GM23338 (cell line): Measurements from ENCODE around the gene ARID4B. TPM values are rescaled to one million over a fixed set of nuclear protein-coding genes. Genes with fewer than 3 reads are reported as not detected.
A peak's percentile ranks its signal among the peaks of the same experiment; 100 is the strongest.

ENCODE experiments used
- ATAC-seq: fragments of 200-7000 bp; cut with Tn5 transposase; 3 replicates; pipeline ENCODE4 v1.9.1; 2020
- DNase-seq: peaks from one replicate; pipeline ENCODE4 v3.0.0-alpha.2; 2015; ENCODE audit warnings: low spot score
- H2AFZ ChIP-seq: fragments of 200-600 bp; sonication (generic); 2 replicates; pipeline ENCODE4 v1.8.0; 2016; ENCODE audit warnings: antibody characterized with exemption, mild to moderate bottlenecking, moderate library complexity
- H3F3A ChIP-seq: fragments of 200-600 bp; sonication (generic); replicated peaks from 2 replicates; pipeline ENCODE4 v1.8.0; 2017; ENCODE audit warnings: antibody characterized with exemption, mixed run types, low read depth
- H3K27ac ChIP-seq: fragments of 200-600 bp; sonication (generic); 2 replicates; pipeline ENCODE4 v1.6.1; 2016; ENCODE audit warnings: low read depth
- H3K27me3 ChIP-seq: fragments of 200-600 bp; sonication (generic); 2 replicates; pipeline ENCODE4 v1.8.0; 2016; ENCODE audit warnings: mild to moderate bottlenecking, mixed run types, moderate library complexity; ENCODE audit not compliant: insufficient read depth
- H3K36me3 ChIP-seq: fragments of 200-600 bp; sonication (generic); 2 replicates; pipeline ENCODE4 v1.8.0; 2016; ENCODE audit warnings: mild to moderate bottlenecking; ENCODE audit not compliant: insufficient read depth
- H3K4me1 ChIP-seq: fragments of 200-600 bp; sonication (generic); 2 replicates; pipeline ENCODE4 v1.8.0; 2016; ENCODE audit warnings: mild to moderate bottlenecking, moderate library complexity; ENCODE audit not compliant: insufficient read depth
- H3K4me2 ChIP-seq: fragments of 200-600 bp; sonication (generic); 2 replicates; pipeline ENCODE4 v1.7.1; 2017; ENCODE audit warnings: mixed run types
- H3K4me3 ChIP-seq: fragments of 200-600 bp; sonication (generic); 2 replicates; pipeline ENCODE4 v1.6.1; 2016; ENCODE audit warnings: mixed run types
- H3K79me2 ChIP-seq: fragments of 200-600 bp; sonication (generic); replicated peaks from 2 replicates; pipeline ENCODE4 v1.8.0; 2017; ENCODE audit warnings: mild to moderate bottlenecking; ENCODE audit not compliant: insufficient read depth
- H3K9me2 ChIP-seq: fragments of 200-600 bp; sonication (generic); 2 replicates; pipeline ENCODE4 v1.8.0; 2017; ENCODE audit not compliant: insufficient read depth
- H4K20me1 ChIP-seq: fragments of 200-600 bp; sonication (generic); replicated peaks from 2 replicates; pipeline ENCODE4 v1.8.0; 2017; ENCODE audit warnings: mild to moderate bottlenecking; ENCODE audit not compliant: insufficient read depth
- H3K27ac Mint-ChIP-seq: 2 replicates; pipeline ENCODE4 v1.8.0; 2020; ENCODE audit warnings: inconsistent platforms, mild to moderate bottlenecking, moderate library complexity, mixed read lengths
- H3K27me3 Mint-ChIP-seq: 3 replicates; pipeline ENCODE4 v1.8.0; 2022; ENCODE audit warnings: low read depth, mild to moderate bottlenecking, moderate library complexity, mixed read lengths, inconsistent platforms; ENCODE audit not compliant: insufficient read depth, poor library complexity
- H3K36me3 Mint-ChIP-seq: 3 replicates; pipeline ENCODE4 v1.8.0; 2021; ENCODE audit warnings: low read depth, mild to moderate bottlenecking, inconsistent platforms, moderate library complexity, mixed read lengths
- H3K4me1 Mint-ChIP-seq: 3 replicates; pipeline ENCODE4 v1.8.0; 2020; ENCODE audit warnings: mild to moderate bottlenecking, inconsistent platforms, mixed read lengths
- H3K4me3 Mint-ChIP-seq: 3 replicates; pipeline ENCODE4 v1.8.0; 2021; ENCODE audit warnings: moderate library complexity, mild to moderate bottlenecking, inconsistent platforms, mixed read lengths
- H3K9me3 Mint-ChIP-seq: 3 replicates; pipeline ENCODE4 v1.8.0; 2020; ENCODE audit warnings: moderate library complexity, mild to moderate bottlenecking, inconsistent platforms, mixed read lengths
- EZH2 ChIP-seq: fragments of 200-600 bp; sonication (generic); IDR thresholded peaks from one replicate; pipeline ENCODE4 v1.8.0; 2017; ENCODE audit warnings: antibody characterized with exemption, mild to moderate bottlenecking, low read depth; ENCODE audit not compliant: unreplicated experiment
- EZH2phosphoT487 ChIP-seq: fragments of 200-600 bp; sonication (generic); IDR thresholded peaks from one replicate; pipeline ENCODE4 v1.8.1; 2018; ENCODE audit warnings: antibody characterized with exemption; ENCODE audit not compliant: unreplicated experiment
- POLR2AphosphoS5 ChIP-seq: IDR thresholded peaks from 2 replicates; pipeline ENCODE4 v1.6.1; 2016; ENCODE audit warnings: antibody characterized with exemption, low read depth
- STAT1 ChIP-seq: IDR thresholded peaks from one replicate; pipeline ENCODE4 v1.6.1; 2016; ENCODE audit warnings: antibody characterized with exemption; ENCODE audit not compliant: unreplicated experiment
- ZNF114 ChIP-seq: fragments of 250-450 bp; sonication (Bioruptor Pico); IDR thresholded peaks from 2 replicates; pipeline ENCODE4 v1.5.0; 2020; ENCODE audit warnings: mild to moderate bottlenecking, moderate library complexity
- polyA plus RNA-seq: library from polyadenylated mRNA; unstranded; fragments of >200 nt; fragmentation: Nextera tagmentation; extraction: Ambion mirVana; gene quantifications from 2 replicates; pipeline ENCODE4 v1.2.1, GENCODE V29; 2016
- total RNA-seq: library from RNA; depleted of rRNA; stranded (reverse); fragments of >200 nt; shearing (Covaris generic); gene quantifications from 2 replicates; pipeline ENCODE4 v1.2.3, GENCODE V29; 2014
- TF ChIP-seq, protein P1 (sequence below), 2 experiments: fragments of 200-600 bp in 1 of 2; sonication (generic) in 1 of 2; conservative IDR thresholded peaks; 2 replicates each; pipeline versions ENCODE4 v1.5.1 to v1.6.1; 2016 to 2017; ENCODE audit warnings: antibody characterized with exemption in 2 of 2, low read depth in 2 of 2, mild to moderate bottlenecking in 2 of 2, moderate library complexity in 1 of 2
- TF ChIP-seq, protein P2 (sequence below): IDR thresholded peaks from one replicate; pipeline ENCODE4 v1.6.1; 2018; ENCODE audit warnings: antibody characterized with exemption; ENCODE audit not compliant: unreplicated experiment

ARID4B gene
- total and polyA plus RNA-seq, 2 experiments from 2014 or later, result 25.1 to 59.8 TPM

DNA sequence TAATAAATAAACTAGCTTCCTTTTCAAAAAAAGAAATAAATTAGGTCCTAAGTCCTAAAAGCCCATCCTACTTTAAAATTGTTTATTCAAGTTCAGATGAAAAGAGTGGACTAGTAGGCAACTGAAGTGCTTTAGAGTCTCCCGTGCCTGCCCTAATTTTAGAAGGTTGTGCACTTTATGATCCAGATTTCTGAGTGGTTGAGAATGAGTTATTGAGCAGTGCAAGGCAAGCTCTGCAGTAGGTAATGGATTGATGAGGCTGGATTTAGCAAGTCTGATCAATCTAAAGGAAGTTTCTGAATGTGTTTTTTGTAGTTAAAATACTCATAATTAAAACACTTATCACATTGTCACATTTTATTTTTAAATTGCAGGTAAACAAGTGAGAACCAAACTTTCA, 13.4 kb upstream of the ARID4B start:
- no peaks in the 10 kb centered on the region for H3K4me1 ChIP-seq
- Mint-ChIP-seq H3K36me3 (peaks cover 37% of the 10 kb centered on the region), H3K27me3 (no peaks in the 10 kb centered on the region), H3K27ac (no peak overlapping the region), H3K4me3 (no peak overlapping the region), H3K4me1 (no peaks in the 10 kb centered on the region), H3K9me3 (no peaks in the 10 kb centered on the region; the same call in 2 of the 3 replicates)
- DNase-seq (no peak), ATAC-seq (no peak)
- H3K9me2 ChIP-seq, result no peaks in the 10 kb centered on the region
- H3K4me3 ChIP-seq, result no peak overlapping the region
- TF ChIP-seq, protein P1, sequence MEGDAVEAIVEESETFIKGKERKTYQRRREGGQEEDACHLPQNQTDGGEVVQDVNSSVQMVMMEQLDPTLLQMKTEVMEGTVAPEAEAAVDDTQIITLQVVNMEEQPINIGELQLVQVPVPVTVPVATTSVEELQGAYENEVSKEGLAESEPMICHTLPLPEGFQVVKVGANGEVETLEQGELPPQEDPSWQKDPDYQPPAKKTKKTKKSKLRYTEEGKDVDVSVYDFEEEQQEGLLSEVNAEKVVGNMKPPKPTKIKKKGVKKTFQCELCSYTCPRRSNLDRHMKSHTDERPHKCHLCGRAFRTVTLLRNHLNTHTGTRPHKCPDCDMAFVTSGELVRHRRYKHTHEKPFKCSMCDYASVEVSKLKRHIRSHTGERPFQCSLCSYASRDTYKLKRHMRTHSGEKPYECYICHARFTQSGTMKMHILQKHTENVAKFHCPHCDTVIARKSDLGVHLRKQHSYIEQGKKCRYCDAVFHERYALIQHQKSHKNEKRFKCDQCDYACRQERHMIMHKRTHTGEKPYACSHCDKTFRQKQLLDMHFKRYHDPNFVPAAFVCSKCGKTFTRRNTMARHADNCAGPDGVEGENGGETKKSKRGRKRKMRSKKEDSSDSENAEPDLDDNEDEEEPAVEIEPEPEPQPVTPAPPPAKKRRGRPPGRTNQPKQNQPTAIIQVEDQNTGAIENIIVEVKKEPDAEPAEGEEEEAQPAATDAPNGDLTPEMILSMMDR (conservative IDR thresholded peaks at IDR 0.05; ENCODE audit: low read depth in 2 of 2), result no peak
- no peak for TF ChIP-seq EZH2
- no peak for TF ChIP-seq EZH2phosphoT487
- TF ChIP-seq ZNF114 (CRISPR knock-in tag), result no peak
- TF ChIP-seq, protein P2, sequence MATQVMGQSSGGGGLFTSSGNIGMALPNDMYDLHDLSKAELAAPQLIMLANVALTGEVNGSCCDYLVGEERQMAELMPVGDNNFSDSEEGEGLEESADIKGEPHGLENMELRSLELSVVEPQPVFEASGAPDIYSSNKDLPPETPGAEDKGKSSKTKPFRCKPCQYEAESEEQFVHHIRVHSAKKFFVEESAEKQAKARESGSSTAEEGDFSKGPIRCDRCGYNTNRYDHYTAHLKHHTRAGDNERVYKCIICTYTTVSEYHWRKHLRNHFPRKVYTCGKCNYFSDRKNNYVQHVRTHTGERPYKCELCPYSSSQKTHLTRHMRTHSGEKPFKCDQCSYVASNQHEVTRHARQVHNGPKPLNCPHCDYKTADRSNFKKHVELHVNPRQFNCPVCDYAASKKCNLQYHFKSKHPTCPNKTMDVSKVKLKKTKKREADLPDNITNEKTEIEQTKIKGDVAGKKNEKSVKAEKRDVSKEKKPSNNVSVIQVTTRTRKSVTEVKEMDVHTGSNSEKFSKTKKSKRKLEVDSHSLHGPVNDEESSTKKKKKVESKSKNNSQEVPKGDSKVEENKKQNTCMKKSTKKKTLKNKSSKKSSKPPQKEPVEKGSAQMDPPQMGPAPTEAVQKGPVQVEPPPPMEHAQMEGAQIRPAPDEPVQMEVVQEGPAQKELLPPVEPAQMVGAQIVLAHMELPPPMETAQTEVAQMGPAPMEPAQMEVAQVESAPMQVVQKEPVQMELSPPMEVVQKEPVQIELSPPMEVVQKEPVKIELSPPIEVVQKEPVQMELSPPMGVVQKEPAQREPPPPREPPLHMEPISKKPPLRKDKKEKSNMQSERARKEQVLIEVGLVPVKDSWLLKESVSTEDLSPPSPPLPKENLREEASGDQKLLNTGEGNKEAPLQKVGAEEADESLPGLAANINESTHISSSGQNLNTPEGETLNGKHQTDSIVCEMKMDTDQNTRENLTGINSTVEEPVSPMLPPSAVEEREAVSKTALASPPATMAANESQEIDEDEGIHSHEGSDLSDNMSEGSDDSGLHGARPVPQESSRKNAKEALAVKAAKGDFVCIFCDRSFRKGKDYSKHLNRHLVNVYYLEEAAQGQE, result no peak
- TF ChIP-seq POLR2AphosphoS5, result no peak
- no peak for TF ChIP-seq STAT1
- peaks cover 13% of the 10 kb centered on the region; the same call in 1 of the 2 replicates for H3K36me3 ChIP-seq
- 0 out of 2 replicates have a peak overlapping the region, but pooled peaks have one; percentile 0 for H3K27ac ChIP-seq
- H3K4me2 ChIP-seq, result no peak overlapping the region
- no peaks in the 10 kb centered on the region; the same call in 1 of the 2 replicates for H4K20me1 ChIP-seq
- H3F3A ChIP-seq, result no peaks in the 10 kb centered on the region
- H3K79me2 ChIP-seq, result 0 out of 2 replicates have a peak, but pooled peaks cover 5% of the 10 kb centered on the region
- no peaks in the 10 kb centered on the region for H3K27me3 ChIP-seq
- no peak overlapping the region for H2AFZ ChIP-seq

DNA sequence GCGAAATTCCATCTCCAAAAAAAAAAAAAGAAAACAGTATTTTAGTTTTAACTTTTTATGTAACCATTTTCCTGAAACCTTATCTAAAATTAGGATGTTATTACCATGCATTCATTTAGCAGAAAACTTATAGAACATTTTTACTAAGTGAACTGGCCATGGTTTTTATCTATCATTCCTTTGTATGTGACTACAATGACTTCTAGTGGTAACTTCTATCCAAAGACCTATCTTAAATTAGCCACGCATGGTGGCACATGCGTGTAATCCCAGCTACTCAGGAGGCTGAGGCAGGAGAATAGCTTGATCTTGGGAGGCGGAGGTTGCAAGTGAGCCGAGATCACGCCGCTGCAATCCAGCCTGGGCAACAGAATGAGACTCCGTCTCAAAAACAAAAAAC, 11.8 kb upstream of the ARID4B start:
- H3K36me3 Mint-ChIP-seq, result peaks cover 35% of the 10 kb centered on the region
- Histone ChIP-seq H3F3A (no peaks in the 10 kb centered on the region; the same call in 1 of the 2 replicates), H4K20me1 (no peaks in the 10 kb centered on the region; the same call in 1 of the 2 replicates), H3K27ac (peak overlapping the region; percentile 60), H3K79me2 (peaks cover 18% of the 10 kb centered on the region; the same call in 1 of the 2 replicates), H3K4me3 (no peak overlapping the region), H3K4me2 (no peak overlapping the region), H3K27me3 (no peaks in the 10 kb centered on the region), H3K9me2 (no peaks in the 10 kb centered on the region), H3K36me3 (peaks cover 24% of the 10 kb centered on the region), H2AFZ (no peak overlapping the region), H3K4me1 (no peaks in the 10 kb centered on the region)
- ATAC-seq, result no peak
- H3K4me3 Mint-ChIP-seq, result no peak overlapping the region
- DNase-seq, result no peak
- H3K4me1 Mint-ChIP-seq, result no peaks in the 10 kb centered on the region
- no peaks in the 10 kb centered on the region for H3K27me3 Mint-ChIP-seq
- no peak overlapping the region for H3K27ac Mint-ChIP-seq
- no peaks in the 10 kb centered on the region; the same call in 2 of the 3 replicates for H3K9me3 Mint-ChIP-seq
- TF ChIP-seq STAT1 (no peak), ZNF114 (CRISPR knock-in tag) (no peak), EZH2 (no peak)
- TF ChIP-seq, protein P1 (conservative IDR thresholded peaks at IDR 0.05; ENCODE audit: low read depth in 2 of 2), result no peak
